Calu3 (cell line): Measurements from ENCODE around the gene SPTBN4. TPM values are rescaled to one million over a fixed set of nuclear protein-coding genes. Genes with fewer than 3 reads are reported as not detected.

Experiments used
- BruUV-seq: library from RNA; stranded (reverse); fragments of 400-500 nt; replicated peaks from 2 replicates; lab custom pipeline; 2021; lab: Mats Ljungman, UMichigan
- CTCF ChIA-PET: fragments of 300-600 bp; sonication (Branson Sonifier 250); formaldehyde crosslinking; loops from one replicate; lab custom pipeline; 2022; ENCODE audit warnings: antibody characterized with exemption; lab: Charles Lee
- DNase-seq: peaks from one replicate; pipeline ENCODE4 v3.0.0; 2022
- H3K27ac Mint-ChIP-seq: one replicate; pipeline ENCODE4 v1.8.0; 2022; ENCODE audit warnings: mixed read lengths; ENCODE audit not compliant: unreplicated experiment
- H3K27me3 Mint-ChIP-seq: one replicate; pipeline ENCODE4 v1.8.0; 2022; ENCODE audit warnings: mixed read lengths; ENCODE audit not compliant: unreplicated experiment
- H3K36me3 Mint-ChIP-seq: one replicate; pipeline ENCODE4 v1.8.0; 2022; ENCODE audit warnings: mild to moderate bottlenecking, moderate library complexity, mixed read lengths; ENCODE audit not compliant: insufficient read depth, unreplicated experiment
- H3K4me1 Mint-ChIP-seq: one replicate; pipeline ENCODE4 v1.8.0; 2022; ENCODE audit warnings: mild to moderate bottlenecking, low read depth, mixed read lengths; ENCODE audit not compliant: unreplicated experiment
- H3K4me3 Mint-ChIP-seq: one replicate; pipeline ENCODE4 v1.8.0; 2022; ENCODE audit warnings: mild to moderate bottlenecking, low read depth, moderate library complexity, mixed read lengths; ENCODE audit not compliant: unreplicated experiment
- H3K9me3 Mint-ChIP-seq: one replicate; pipeline ENCODE4 v1.8.0; 2022; ENCODE audit warnings: low read depth, mixed read lengths; ENCODE audit not compliant: unreplicated experiment
- intact Hi-C: fragments of 100-400 bp; cut with micrococcal nuclease; formaldehyde crosslinking; loops from one replicate; pipeline ENCODE4 v1.10.0; 2022; ENCODE audit not compliant: unreplicated experiment
- total RNA-seq: library from RNA; stranded (reverse); gene quantifications from 2 replicates; pipeline ENCODE4 v1.2.3, GENCODE V29; 2022
- TF ChIP-seq, protein P1 (sequence below): fragments of 200-600 bp; IDR thresholded peaks from one replicate; pipeline ENCODE4 v1.8.0; 2022; ENCODE audit warnings: antibody characterized with exemption; ENCODE audit not compliant: unreplicated experiment

SPTBN4 gene
- total RNA-seq, 1 experiment from 2014 or later, result 0.80 TPM

GRCh38 chr19:40578442-40578908 lies 111.7 kb downstream of the SPTBN4 start:
- H3K4me3 Mint-ChIP-seq, result peak overlapping the region; percentile 95
- no peak for DNase-seq
- BruUV-seq, result no TSS peak
- CTCF ChIA-PET, result no interaction called here
- H3K27me3 Mint-ChIP-seq, result no peaks in the 10 kb centered on the region
- peaks cover 45% of the 10 kb centered on the region for H3K36me3 Mint-ChIP-seq
- intact Hi-C loops, result no loop called here
- peaks cover 13% of the 10 kb centered on the region for H3K4me1 Mint-ChIP-seq
- TF ChIP-seq, protein P1, sequence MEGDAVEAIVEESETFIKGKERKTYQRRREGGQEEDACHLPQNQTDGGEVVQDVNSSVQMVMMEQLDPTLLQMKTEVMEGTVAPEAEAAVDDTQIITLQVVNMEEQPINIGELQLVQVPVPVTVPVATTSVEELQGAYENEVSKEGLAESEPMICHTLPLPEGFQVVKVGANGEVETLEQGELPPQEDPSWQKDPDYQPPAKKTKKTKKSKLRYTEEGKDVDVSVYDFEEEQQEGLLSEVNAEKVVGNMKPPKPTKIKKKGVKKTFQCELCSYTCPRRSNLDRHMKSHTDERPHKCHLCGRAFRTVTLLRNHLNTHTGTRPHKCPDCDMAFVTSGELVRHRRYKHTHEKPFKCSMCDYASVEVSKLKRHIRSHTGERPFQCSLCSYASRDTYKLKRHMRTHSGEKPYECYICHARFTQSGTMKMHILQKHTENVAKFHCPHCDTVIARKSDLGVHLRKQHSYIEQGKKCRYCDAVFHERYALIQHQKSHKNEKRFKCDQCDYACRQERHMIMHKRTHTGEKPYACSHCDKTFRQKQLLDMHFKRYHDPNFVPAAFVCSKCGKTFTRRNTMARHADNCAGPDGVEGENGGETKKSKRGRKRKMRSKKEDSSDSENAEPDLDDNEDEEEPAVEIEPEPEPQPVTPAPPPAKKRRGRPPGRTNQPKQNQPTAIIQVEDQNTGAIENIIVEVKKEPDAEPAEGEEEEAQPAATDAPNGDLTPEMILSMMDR, result no peak
- H3K27ac Mint-ChIP-seq, result no peak overlapping the region
- H3K9me3 Mint-ChIP-seq, result no peaks in the 10 kb centered on the region

GRCh38 chr19:40580619-40581018 lies 113.8 kb downstream of the SPTBN4 start:
- Mint-ChIP-seq H3K4me1 (peaks cover 17% of the 10 kb centered on the region), H3K9me3 (no peaks in the 10 kb centered on the region), H3K27ac (no peak overlapping the region), H3K27me3 (no peaks in the 10 kb centered on the region), H3K4me3 (no peak overlapping the region), H3K36me3 (peaks cover 49% of the 10 kb centered on the region)
- no TSS peak for BruUV-seq
- TF ChIP-seq, protein P1, result no peak
- CTCF ChIA-PET, result no interaction called here
- no peak for DNase-seq
- intact Hi-C loops, result no loop called here

DNA sequence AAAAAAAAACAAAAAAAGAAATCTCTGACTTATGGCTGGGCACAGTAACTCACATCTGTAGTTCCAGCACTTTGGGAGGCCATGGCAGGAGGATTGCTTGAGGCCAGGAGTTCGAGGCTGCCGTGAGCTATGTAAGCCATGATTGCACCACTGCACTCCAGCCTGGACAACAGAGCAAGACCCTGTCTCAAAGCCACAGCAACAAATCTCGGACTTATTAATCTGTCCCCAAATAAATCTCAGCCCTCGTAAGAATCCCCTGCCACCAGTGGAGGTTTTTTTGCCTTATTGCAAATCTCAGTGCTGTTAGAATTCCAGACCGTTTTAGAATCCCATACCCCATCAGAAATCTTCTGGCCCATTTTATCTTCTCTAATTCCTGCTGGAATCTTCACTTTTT lies 114.7 kb downstream of the SPTBN4 start:
- intact Hi-C loops, result no loop called here
- H3K4me3 Mint-ChIP-seq, result no peak overlapping the region
- no peaks in the 10 kb centered on the region for H3K27me3 Mint-ChIP-seq
- TF ChIP-seq, protein P1, result no peak
- no peaks in the 10 kb centered on the region for H3K9me3 Mint-ChIP-seq
- BruUV-seq, result no TSS peak
- peaks cover 57% of the 10 kb centered on the region for H3K36me3 Mint-ChIP-seq
- no peak overlapping the region for H3K27ac Mint-ChIP-seq
- peaks cover 26% of the 10 kb centered on the region for H3K4me1 Mint-ChIP-seq
- CTCF ChIA-PET, result interaction anchor here (0.7 kb wide), 1 partner anchor 11 kb away, joined by 4 read pairs; no protein-coding TSS in a partner anchor
- DNase-seq, result no peak

DNA sequence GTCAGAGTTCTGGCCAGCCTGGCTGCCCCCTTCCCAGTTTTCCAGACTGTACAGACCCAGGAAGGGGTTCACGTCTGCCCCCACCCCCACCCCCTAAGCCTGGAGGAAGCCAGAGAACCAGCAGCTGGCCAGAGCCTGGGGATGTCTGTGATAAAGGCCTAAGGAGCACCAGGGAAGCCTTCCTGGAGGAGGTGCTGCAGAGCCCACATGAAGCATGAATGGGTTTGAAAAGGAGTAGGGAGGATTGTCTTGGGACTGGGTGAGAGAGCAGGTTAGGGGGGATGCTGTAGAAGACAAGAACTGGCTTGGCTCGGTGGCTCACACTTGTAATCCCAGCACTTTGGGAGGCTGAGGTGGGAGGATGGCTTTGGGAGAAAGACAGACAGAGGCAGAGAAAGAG lies 115.7 kb downstream of the SPTBN4 start:
- Mint-ChIP-seq H3K27me3 (no peaks in the 10 kb centered on the region), H3K27ac (no peak overlapping the region)
- TF ChIP-seq, protein P1, result no peak

More for the DNA sequence above, 115.7 kb downstream of the SPTBN4 start:
- Mint-ChIP-seq H3K4me3 (no peak overlapping the region), H3K36me3 (peaks cover 54% of the 10 kb centered on the region), H3K9me3 (no peaks in the 10 kb centered on the region), H3K4me1 (peaks cover 26% of the 10 kb centered on the region)
- no TSS peak for BruUV-seq
- no peak for DNase-seq
- CTCF ChIA-PET, result no interaction called here
- intact Hi-C loops, result no loop called here
